Mesenchymal stem cell (in vitro differentiated cells and primary cell): ENCODE results near the gene PRKCG.
"Not testable (repeated sequence)": the region's sequence is repeated elsewhere in the genome, so short reads cannot be mapped to it uniquely, and the experiment has no call there.

Experiments used
- DNase-seq: peaks from one replicate; pipeline ENCODE4 v3.0.0-alpha.2; 2013
- H2AFZ ChIP-seq: one replicate; pipeline ENCODE4 v1.6.1; 2013; ENCODE audit warnings: low read depth, mild to moderate bottlenecking, control low read depth, inconsistent platforms, low read length, moderate library complexity
- H2AK5ac ChIP-seq: 2 replicates; pipeline ENCODE4 v1.6.1; 2013; ENCODE audit warnings: low read length, moderate library complexity, mild to moderate bottlenecking, inconsistent platforms; ENCODE audit not compliant: severe bottlenecking
- H2BK120ac ChIP-seq: one replicate; pipeline ENCODE4 v1.6.1; 2013; ENCODE audit warnings: low read depth, mild to moderate bottlenecking, inconsistent platforms, low read length, moderate library complexity
- H2BK12ac ChIP-seq, 2 experiments: one replicate each; pipeline ENCODE4 v1.6.1; 2013; ENCODE audit warnings: inconsistent platforms in 2 of 2, low read length in 2 of 2, mild to moderate bottlenecking in 2 of 2, moderate library complexity in 2 of 2, control low read depth in 1 of 2
- H2BK15ac ChIP-seq: one replicate; pipeline ENCODE4 v1.6.1; 2013; ENCODE audit warnings: mild to moderate bottlenecking, low read depth, inconsistent platforms; ENCODE audit not compliant: poor library complexity, severe bottlenecking
- H2BK5ac ChIP-seq: 2 replicates; pipeline ENCODE4 v1.6.1; 2013; ENCODE audit warnings: low read depth, mild to moderate bottlenecking, low read length, control low read depth, inconsistent platforms; ENCODE audit not compliant: poor library complexity, severe bottlenecking
- H3K14ac ChIP-seq, 2 experiments: one replicate each; pipeline ENCODE4 v1.6.1; 2013; ENCODE audit warnings: inconsistent platforms in 2 of 2, low read length in 2 of 2, control low read depth in 1 of 2, mild to moderate bottlenecking in 1 of 2, moderate library complexity in 1 of 2
- H3K18ac ChIP-seq, 2 experiments: one replicate each; pipeline ENCODE4 v1.6.1; 2013; ENCODE audit warnings: inconsistent platforms in 2 of 2, low read length in 2 of 2, control low read depth in 1 of 2, low read depth in 1 of 2, mild to moderate bottlenecking in 1 of 2
- H3K23ac ChIP-seq, 2 experiments: one replicate each; pipeline ENCODE4 v1.6.1; 2013; ENCODE audit warnings: inconsistent platforms in 2 of 2, low read length in 2 of 2, mild to moderate bottlenecking in 2 of 2, moderate library complexity in 2 of 2, control low read depth in 1 of 2
- H3K27ac ChIP-seq: 2 replicates; pipeline ENCODE4 v1.5.1; 2013; ENCODE audit warnings: mild to moderate bottlenecking, moderate library complexity, low read length, control low read depth, inconsistent platforms; ENCODE audit not compliant: poor library complexity, severe bottlenecking
- H3K27me3 ChIP-seq, 2 experiments: 2 replicates each; pipeline versions ENCODE4 v1.6.1 to v1.7.0; 2013; ENCODE audit warnings: low read length in 2 of 2, mild to moderate bottlenecking in 2 of 2, moderate library complexity in 2 of 2, control low read depth in 1 of 2, inconsistent platforms in 1 of 2; ENCODE audit not compliant: control insufficient read depth in 1 of 2, insufficient read depth in 1 of 2
- H3K36me3 ChIP-seq, 2 experiments: 2 replicates each; pipeline versions ENCODE4 v1.6.1 to v1.7.0; 2013; ENCODE audit warnings: low read length in 2 of 2, control low read depth in 1 of 2, inconsistent platforms in 1 of 2, low read depth in 1 of 2, mild to moderate bottlenecking in 1 of 2; ENCODE audit not compliant: insufficient read depth in 2 of 2, control insufficient read depth in 1 of 2
- H3K4ac ChIP-seq, 2 experiments: one replicate each; pipeline ENCODE4 v1.6.1; 2013; ENCODE audit warnings: inconsistent platforms in 2 of 2, low read length in 2 of 2, mild to moderate bottlenecking in 2 of 2, moderate library complexity in 2 of 2, control low read depth in 1 of 2, low read depth in 1 of 2
- H3K4me1 ChIP-seq: 2 replicates; pipeline ENCODE4 v1.6.1; 2013; ENCODE audit warnings: low read depth, low read length, control low read depth; ENCODE audit not compliant: control insufficient read depth, insufficient read depth
- H3K4me2 ChIP-seq: 2 replicates; pipeline ENCODE4 v1.6.1; 2013; ENCODE audit warnings: low read length, mild to moderate bottlenecking, inconsistent platforms; ENCODE audit not compliant: poor library complexity, severe bottlenecking
- H3K4me3 ChIP-seq, 2 experiments: 2 replicates each; pipeline versions ENCODE4 v1.5.1 to v1.7.0; 2013; ENCODE audit warnings: low read length in 2 of 2, mild to moderate bottlenecking in 2 of 2, control low read depth in 1 of 2, low read depth in 1 of 2; ENCODE audit not compliant: insufficient read depth in 1 of 2
- H3K79me1 ChIP-seq: replicated peaks from 2 replicates; pipeline ENCODE4 v1.6.1; 2013; ENCODE audit warnings: mild to moderate bottlenecking, control low read depth, low read length, inconsistent platforms; ENCODE audit not compliant: poor library complexity, severe bottlenecking
- H3K9ac ChIP-seq: 2 replicates; pipeline ENCODE4 v1.7.0; 2013; ENCODE audit warnings: mild to moderate bottlenecking, low read length, moderate library complexity
- H3K9me3 ChIP-seq: 2 replicates; pipeline ENCODE4 v1.7.0; 2013; ENCODE audit warnings: mild to moderate bottlenecking, low read length; ENCODE audit not compliant: control insufficient read depth
- H4K8ac ChIP-seq: one replicate; pipeline ENCODE4 v1.6.1; 2013; ENCODE audit warnings: inconsistent platforms, mild to moderate bottlenecking, low read length, moderate library complexity
- H4K91ac ChIP-seq: one replicate; pipeline ENCODE4 v1.6.1; 2013; ENCODE audit warnings: mild to moderate bottlenecking, low read length, inconsistent platforms
- WGBS: methylation state at CpG from one replicate; pipeline ENCODE4 v1.1.7; 2013; ENCODE audit warnings: mixed read lengths; 5-methylcytosine and 5-hydroxymethylcytosine counted together

The PRKCG gene

GRCh38 chr19:53868892-53869804 lies 12.8 kb upstream of the PRKCG start:
- peak overlapping the region; percentile 73 to 88 for H3K4me3 ChIP-seq
- H3K4me2 ChIP-seq, result peak overlapping the region; percentile 50
- H4K8ac ChIP-seq, result peak overlapping the region; percentile 94
- no peaks in the 10 kb centered on the region for H3K9me3 ChIP-seq
- no peak overlapping the region for H2AK5ac ChIP-seq
- H3K36me3 ChIP-seq, result peaks cover 16 to 21% of the 10 kb centered on the region in 2 experiments
- H3K4me1 ChIP-seq, result peaks cover 20% of the 10 kb centered on the region
- peak overlapping the region; percentile 63 for H3K27ac ChIP-seq
- H2BK5ac ChIP-seq, result peak overlapping the region; percentile 46
- peak; percentile 93 for DNase-seq
- H3K4ac ChIP-seq, result peak overlapping the region; percentile 71 to 94
- peak overlapping the region; percentile 88 for H2BK120ac ChIP-seq
- peak overlapping the region; percentile 82 to 99 for H3K18ac ChIP-seq
- H3K23ac ChIP-seq, result peak overlapping the region in 1 of 2 experiments; percentile 35
- H3K27me3 ChIP-seq, result no peaks in the 10 kb centered on the region
- WGBS, result under 1% methylated on average over 68 of the region's 75 CpGs
- peaks cover 14% of the 10 kb centered on the region for H3K79me1 ChIP-seq
- H2AFZ ChIP-seq, result peak overlapping the region; percentile 44
- peak overlapping the region; percentile 24 to 71 for H2BK12ac ChIP-seq
- peak overlapping the region in 1 of 2 experiments; percentile 95 for H3K14ac ChIP-seq
- H2BK15ac ChIP-seq, result peak overlapping the region; percentile 98
- peak overlapping the region; percentile 99 for H4K91ac ChIP-seq
- peak overlapping the region; percentile 98 for H3K9ac ChIP-seq

GRCh38 chr19:53869805-53870484 lies 12.1 kb upstream of the PRKCG start:
- Histone ChIP-seq H2BK12ac (peak overlapping the region; percentile 24 to 40), H3K27ac (peak overlapping the region; percentile 55), H3K4me3 (peak overlapping the region; percentile 73 to 88), H3K9ac (peak overlapping the region; percentile 98), H3K18ac (peak overlapping the region in 1 of 2 experiments; percentile 93), H3K79me1 (peaks cover 20% of the 10 kb centered on the region), H4K8ac (peak overlapping the region; percentile 83), H3K36me3 (peaks cover 23 to 27% of the 10 kb centered on the region in 2 experiments), H3K4me2 (peak overlapping the region; percentile 50), H3K14ac (peak overlapping the region in 1 of 2 experiments; percentile 95), H4K91ac (peak overlapping the region; percentile 86), H2BK120ac (peak overlapping the region; percentile 88), H3K4me1 (peaks cover 21% of the 10 kb centered on the region), H3K4ac (peak overlapping the region in 1 of 2 experiments; percentile 61)
- not testable (repeated sequence) for H2AFZ ChIP-seq, H3K27me3 ChIP-seq, H3K9me3 ChIP-seq, H2BK5ac ChIP-seq, H2BK15ac ChIP-seq, H3K23ac ChIP-seq, DNase-seq, H2AK5ac ChIP-seq
- 15% methylated on average over 24 of the region's 24 CpGs for WGBS

- Histone ChIP-seq H3K4me1 (peaks cover 22% of the 10 kb centered on the region), H3K23ac (no peak overlapping the region), H3K36me3 (peaks cover 28 to 32% of the 10 kb centered on the region in 2 experiments), H3K27ac (no peak overlapping the region), H4K91ac (no peak overlapping the region), H3K27me3 (no peaks in the 10 kb centered on the region), H3K18ac (no peak overlapping the region), H2BK15ac (no peak overlapping the region), H2BK12ac (peak overlapping the region in 1 of 2 experiments; percentile 73), H3K4me3 (peak overlapping the region in 1 of 2 experiments; percentile 50), H4K8ac (no peak overlapping the region), H3K9ac (peak overlapping the region; percentile 74), H3K79me1 (peaks cover 20% of the 10 kb centered on the region), H2AK5ac (peak overlapping the region; percentile 17), H2AFZ (no peak overlapping the region), H2BK120ac (no peak overlapping the region), H3K4me2 (peak overlapping the region; percentile 27), H2BK5ac (no peak overlapping the region), H3K4ac (peak overlapping the region in 1 of 2 experiments; percentile 32), H3K14ac (no peak overlapping the region), H3K9me3 (no peaks in the 10 kb centered on the region)
- peak; percentile 47 for DNase-seq
- 59% methylated on average over 5 of the region's 5 CpGs for WGBS
Measured at GRCh38 chr19:53870485-53870844, 11.5 kb upstream of the PRKCG start.

- Histone ChIP-seq H3K18ac (no peak overlapping the region), H2BK15ac (no peak overlapping the region), H3K27ac (no peak overlapping the region), H4K8ac (no peak overlapping the region), H2BK12ac (no peak overlapping the region), H3K4me1 (peaks cover 18% of the 10 kb centered on the region), H3K4me2 (no peak overlapping the region), H2AK5ac (no peak overlapping the region), H3K27me3 (no peaks in the 10 kb centered on the region), H3K79me1 (peaks cover 20% of the 10 kb centered on the region), H2AFZ (no peak overlapping the region), H3K36me3 (peaks cover 32 to 35% of the 10 kb centered on the region in 2 experiments), H2BK120ac (no peak overlapping the region), H4K91ac (no peak overlapping the region), H3K14ac (no peak overlapping the region), H3K4ac (no peak overlapping the region), H3K4me3 (no peak overlapping the region), H3K9me3 (no peaks in the 10 kb centered on the region), H3K23ac (no peak overlapping the region), H2BK5ac (no peak overlapping the region), H3K9ac (peak overlapping the region; percentile 54)
- peak; percentile 51 for DNase-seq
- 91% methylated on average over 6 of the region's 7 CpGs for WGBS
Measured at GRCh38 chr19:53871454-53871853, 10.5 kb upstream of the PRKCG start.
